HCT116 (cell line): Measurements from ENCODE around the gene LMBR1. TPM values are rescaled to one million over a fixed set of nuclear protein-coding genes. Genes with fewer than 3 reads are reported as not detected.

ENCODE experiments used
- ATAC-seq: fragments of 200-7000 bp; cut with Tn5 transposase; 2 replicates; pipeline ENCODE4 v1.9.1; 2020; ENCODE audit warnings: mild to moderate bottlenecking, moderate library complexity
- BruUV-seq: library from RNA; stranded (reverse); fragments of 400-500 nt; replicated peaks from 2 replicates; lab custom pipeline; 2021; lab: Mats Ljungman, UMichigan
- CTCF ChIA-PET: fragments of 300-600 bp; sonication (Branson Sonifier 250); formaldehyde crosslinking; loops from one replicate; lab custom pipeline; 2021; ENCODE audit warnings: antibody characterized with exemption; lab: Charles Lee
- POLR2A ChIA-PET: fragments of 300-600, 350-600 bp; sonication (Branson Sonifier 250); formaldehyde crosslinking; loops from one replicate; lab custom pipeline; 2021; ENCODE audit warnings: antibody characterized with exemption; lab: Charles Lee
- RAD21 ChIA-PET, 2 experiments: fragments of 300-600 bp; sonication (Branson Sonifier 250); formaldehyde crosslinking; loops; one replicate each; lab custom pipeline; 2023; ENCODE audit warnings: low total read pairs in 2 of 2; ENCODE audit not compliant: uncharacterized antibody in 2 of 2, unreplicated experiment in 2 of 2, low non-redundant PET in 1 of 2; lab: Charles Lee
- DNase-seq: peaks from one replicate; pipeline ENCODE4 v3.0.0-alpha.2; 2010; ENCODE audit warnings: low read depth, low spot score
- H2AFZ ChIP-seq: fragments of 200-600 bp; shearing (Covaris generic), sonication (generic); 2 replicates; pipeline ENCODE4 v1.6.1; 2017; ENCODE audit warnings: low read depth, mixed run types, mixed read lengths, antibody characterized with exemption, low read length; ENCODE audit not compliant: poor library complexity, severe bottlenecking
- H3K27ac ChIP-seq: 2 replicates; pipeline ENCODE4 v1.5.1; 2012; ENCODE audit warnings: low read depth, low read length
- H3K27me3 ChIP-seq: fragments of 200-600 bp; sonication (generic); 2 replicates; pipeline ENCODE4 v1.6.1; 2016; ENCODE audit warnings: mixed run types, low read length, mixed read lengths; ENCODE audit not compliant: insufficient read depth
- H3K36me3 ChIP-seq, 2 experiments: fragments of 200-500 bp in 1 of 2; fragments of 200-600 bp in 1 of 2; sonication (Bioruptor generic) in 1 of 2; sonication (generic) in 1 of 2; 2 replicates each; pipeline versions ENCODE4 v1.5.1 to v1.6.1; 2014 to 2016; ENCODE audit warnings: low read length in 2 of 2, inconsistent platforms in 1 of 2, mixed read lengths in 1 of 2, mixed run types in 1 of 2; ENCODE audit not compliant: insufficient read depth in 2 of 2, control insufficient read depth in 1 of 2
- H3K4me1 ChIP-seq, 2 experiments: fragments of 200-600 bp in 1 of 2; sonication (generic) in 1 of 2; 2 replicates each; pipeline versions ENCODE4 v1.5.1 to v1.6.1; 2012 to 2017; ENCODE audit warnings: low read length in 2 of 2, inconsistent platforms in 1 of 2, mild to moderate bottlenecking in 1 of 2, mixed read lengths in 1 of 2, mixed run types in 1 of 2, moderate library complexity in 1 of 2; ENCODE audit not compliant: insufficient read depth in 2 of 2, control insufficient read depth in 1 of 2
- H3K4me2 ChIP-seq: fragments of 200-600 bp; sonication (generic); 2 replicates; pipeline ENCODE4 v1.6.1; 2017; ENCODE audit warnings: mixed run types, low read length, mixed read lengths
- H3K4me3 ChIP-seq, 2 experiments: fragments of 200-600 bp in 1 of 2; sonication (generic) in 1 of 2; replicated peaks in 1 of 2; 2 replicates each; pipeline ENCODE4 v1.5.1; 2011 to 2016; ENCODE audit warnings: low read length in 2 of 2, control low read depth in 1 of 2, low read depth in 1 of 2, mild to moderate bottlenecking in 1 of 2, mixed read lengths in 1 of 2, mixed run types in 1 of 2
- H3K79me2 ChIP-seq: fragments of 200-600 bp; sonication (generic); 2 replicates; pipeline ENCODE4 v1.6.1; 2017; ENCODE audit warnings: mild to moderate bottlenecking, mixed run types, low read length, moderate library complexity, mixed read lengths; ENCODE audit not compliant: insufficient read depth
- H3K9ac ChIP-seq: fragments of 200-600 bp; sonication (generic); 2 replicates; pipeline ENCODE4 v1.6.1; 2016; ENCODE audit warnings: low read length, mixed read lengths
- H3K9me2 ChIP-seq: fragments of 200-600 bp; sonication (generic), shearing (Covaris generic); 2 replicates; pipeline ENCODE4 v1.6.1; 2017; ENCODE audit warnings: mixed run types, mild to moderate bottlenecking, moderate library complexity; ENCODE audit not compliant: insufficient read depth
- H3K9me3 ChIP-seq, 2 experiments: fragments of 200-500 bp in 1 of 2; fragments of 200-600 bp in 1 of 2; sonication (Bioruptor generic) in 1 of 2; sonication (generic) in 1 of 2; 2 replicates each; pipeline ENCODE4 v1.6.1; 2014 to 2017; ENCODE audit warnings: low read length in 2 of 2, mixed read lengths in 2 of 2, inconsistent platforms in 1 of 2, low read depth in 1 of 2, mild to moderate bottlenecking in 1 of 2, mixed run types in 1 of 2, moderate library complexity in 1 of 2; ENCODE audit not compliant: control insufficient read depth in 1 of 2, insufficient read depth in 1 of 2
- H4K20me1 ChIP-seq: fragments of 200-600 bp; sonication (generic), shearing (Covaris generic); 2 replicates; pipeline ENCODE4 v1.6.1; 2017; ENCODE audit warnings: mixed run types, mild to moderate bottlenecking, moderate library complexity; ENCODE audit not compliant: insufficient read depth
- CBX3 ChIP-seq: IDR thresholded peaks from 2 replicates; pipeline ENCODE4 v1.6.1; 2012; ENCODE audit warnings: low read depth
- EZH2 ChIP-seq: fragments of 200-600 bp; sonication (generic); IDR thresholded peaks from 2 replicates; pipeline ENCODE4 v1.6.1; 2017; ENCODE audit warnings: antibody characterized with exemption, mixed run types
- FOSL1 ChIP-seq: IDR thresholded peaks from 2 replicates; pipeline ENCODE4 v1.6.1; 2012; ENCODE audit warnings: low read depth
- POLR2A ChIP-seq: IDR thresholded peaks from 2 replicates; pipeline ENCODE4 v1.7.0; 2011; ENCODE audit warnings: borderline replicate concordance; ENCODE audit not compliant: insufficient read depth, insufficient read length; ENCODE audit errors: extremely low read depth
- SIN3A ChIP-seq: IDR thresholded peaks from 2 replicates; pipeline ENCODE4 v1.6.1; 2012; ENCODE audit warnings: low read depth
- ZBTB33 ChIP-seq: IDR thresholded peaks from 2 replicates; pipeline ENCODE4 v1.6.1; 2011; ENCODE audit warnings: mild to moderate bottlenecking, low read length, moderate library complexity; ENCODE audit not compliant: insufficient replicate concordance; ENCODE audit errors: extremely low read depth
- intact Hi-C: fragments of 100-400 bp; cut with micrococcal nuclease; formaldehyde crosslinking; loops from 2 replicates; pipeline ENCODE4 v1.10.0; 2022
- total RNA-seq: library from RNA; stranded (reverse); gene quantifications from one replicate; pipeline ENCODE4 v1.2.1, GENCODE V29; 2021; ENCODE audit not compliant: unreplicated experiment
- TF ChIP-seq, protein P1 (sequence below): IDR thresholded peaks from 2 replicates; pipeline ENCODE4 v1.6.1; 2012

Gene LMBR1
- total RNA-seq, 1 experiment from 2014 or later: 84.0 TPM

GRCh38 chr7:156932006-156932405 lies 39.0 kb upstream of the LMBR1 start:
- intact Hi-C loops: no loop called here
- no peaks in the 10 kb centered on the region for H4K20me1 ChIP-seq
- RAD21 ChIA-PET: no interaction called here
- H3K9me2 ChIP-seq: no peaks in the 10 kb centered on the region
- H3K4me1 ChIP-seq: no peaks in the 10 kb centered on the region
- no peaks in the 10 kb centered on the region for H3K9me3 ChIP-seq
- no peak overlapping the region for H3K4me3 ChIP-seq
- no TSS peak for BruUV-seq
- H3K27me3 ChIP-seq: no peaks in the 10 kb centered on the region
- POLR2A ChIA-PET: no interaction called here
- no peak overlapping the region for H3K9ac ChIP-seq
- no peak overlapping the region for H2AFZ ChIP-seq
- no peak for ATAC-seq
- no peak for DNase-seq
- CTCF ChIA-PET: no interaction called here
- TF ChIP-seq, protein P1, sequence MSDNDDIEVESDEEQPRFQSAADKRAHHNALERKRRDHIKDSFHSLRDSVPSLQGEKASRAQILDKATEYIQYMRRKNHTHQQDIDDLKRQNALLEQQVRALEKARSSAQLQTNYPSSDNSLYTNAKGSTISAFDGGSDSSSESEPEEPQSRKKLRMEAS: no peak
- TF ChIP-seq SIN3A: no peak
- TF ChIP-seq ZBTB33: no peak
- H3K79me2 ChIP-seq: no peaks in the 10 kb centered on the region
- H3K27ac ChIP-seq: no peak overlapping the region
- no peaks in the 10 kb centered on the region for H3K36me3 ChIP-seq
- H3K4me2 ChIP-seq: no peak overlapping the region

GRCh38 chr7:156929789-156930539 lies 37.0 kb upstream of the LMBR1 start:
- Histone ChIP-seq H3K27ac (no peak overlapping the region), H3K4me1 (no peaks in the 10 kb centered on the region), H3K79me2 (no peaks in the 10 kb centered on the region), H2AFZ (no peak overlapping the region), H3K9me2 (no peaks in the 10 kb centered on the region), H3K27me3 (no peaks in the 10 kb centered on the region), H3K4me3 (no peak overlapping the region), H3K36me3 (no peaks in the 10 kb centered on the region), H4K20me1 (no peaks in the 10 kb centered on the region), H3K4me2 (no peak overlapping the region), H3K9me3 (no peaks in the 10 kb centered on the region), H3K9ac (no peak overlapping the region)
- BruUV-seq: no TSS peak
- CTCF ChIA-PET: no interaction called here
- TF ChIP-seq EZH2: no peak
- no peak for TF ChIP-seq FOSL1
- no peak for TF ChIP-seq POLR2A
- no peak for TF ChIP-seq CBX3
- POLR2A ChIA-PET: no interaction called here
- ATAC-seq (no peak), DNase-seq (no peak)
- intact Hi-C loops: no loop called here
- RAD21 ChIA-PET: no interaction called here
